Left colon (tissue), 2 donors: ENCODE results near the gene DLST. TPM values are rescaled to one million over a fixed set of nuclear protein-coding genes. Genes with fewer than 3 reads are reported as not detected.

Experiments used
- ATAC-seq: fragments of 200-7000 bp; cut with Tn5 transposase; one replicate; pipeline ENCODE4 v1.9.1; 2020; ENCODE audit warnings: mild to moderate bottlenecking, moderate library complexity
- DNase-seq, 2 donors: peaks; one replicate each; pipeline ENCODE4 v3.0.0-alpha.2; 2020
- intact Hi-C, 2 donors: fragments of 100-400 bp; cut with DNase I in 1 of 2; cut with micrococcal nuclease in 1 of 2; formaldehyde crosslinking; loops; one replicate each; pipeline versions ENCODE4 v1.11.2 to v1.14.0; 2022; cut with DNase I, micrococcal nuclease
- long read RNA-seq: library from polyadenylated mRNA; unstranded; transcript quantifications from one replicate; pipeline ENCODE4 v2.0.0, GENCODE V29; 2021
- total RNA-seq, 2 donors: library from RNA; stranded (reverse); fragmentation: NEBNext Ultra II Directional; extraction: Animal tissue kit (Norgen Biotek cat#: 25700); gene quantifications; one replicate each; pipeline ENCODE4 v1.2.1, GENCODE V29; 2021
- donor health status: DM: no; HTN: no; CAD: no.
- donor health status: DM: yes; HTN: yes; CAD: no.

The DLST gene
- 100 to 1,000 TPM; 139 to 142 TPM for total RNA-seq
- long read RNA-seq, partial matches to known transcripts = 0 of 3 reads
- long read RNA-seq, other reads (novel, unspliced or antisense) = 2 of 3 reads

- intact Hi-C loops = no loop called here
- peak; percentile 96 for ATAC-seq
- peak; percentile 83 to 93 for DNase-seq
Measured at GRCh38 chr14:74881431-74882102, at the start of gene DLST. TSS of gene DLST (plus strand) at chr14:74881916. CDS start at chr14:74881954, 38 bp downstream.

DNA sequence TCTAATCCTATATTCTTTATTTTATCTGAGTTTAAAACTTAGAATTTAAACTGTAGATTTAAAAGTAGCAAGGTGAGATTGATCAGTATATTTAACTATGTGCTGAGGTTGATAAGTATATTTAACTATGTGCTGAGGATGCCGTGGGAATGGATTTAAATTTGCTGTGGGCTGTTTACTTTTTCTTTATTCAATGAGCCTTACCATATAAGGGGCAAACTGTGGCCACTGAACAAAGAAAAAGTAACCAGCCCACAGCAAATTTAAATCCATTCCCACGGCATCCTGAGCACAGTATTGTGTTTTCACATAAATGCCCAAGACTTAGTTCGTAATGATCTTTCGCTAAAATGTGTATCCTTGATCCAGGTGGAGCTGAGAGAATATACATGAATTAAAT lies 48.9 kb upstream of the DLST start:
- ATAC-seq = no peak
- intact Hi-C loops = no loop called here
- no peak for DNase-seq

DNA sequence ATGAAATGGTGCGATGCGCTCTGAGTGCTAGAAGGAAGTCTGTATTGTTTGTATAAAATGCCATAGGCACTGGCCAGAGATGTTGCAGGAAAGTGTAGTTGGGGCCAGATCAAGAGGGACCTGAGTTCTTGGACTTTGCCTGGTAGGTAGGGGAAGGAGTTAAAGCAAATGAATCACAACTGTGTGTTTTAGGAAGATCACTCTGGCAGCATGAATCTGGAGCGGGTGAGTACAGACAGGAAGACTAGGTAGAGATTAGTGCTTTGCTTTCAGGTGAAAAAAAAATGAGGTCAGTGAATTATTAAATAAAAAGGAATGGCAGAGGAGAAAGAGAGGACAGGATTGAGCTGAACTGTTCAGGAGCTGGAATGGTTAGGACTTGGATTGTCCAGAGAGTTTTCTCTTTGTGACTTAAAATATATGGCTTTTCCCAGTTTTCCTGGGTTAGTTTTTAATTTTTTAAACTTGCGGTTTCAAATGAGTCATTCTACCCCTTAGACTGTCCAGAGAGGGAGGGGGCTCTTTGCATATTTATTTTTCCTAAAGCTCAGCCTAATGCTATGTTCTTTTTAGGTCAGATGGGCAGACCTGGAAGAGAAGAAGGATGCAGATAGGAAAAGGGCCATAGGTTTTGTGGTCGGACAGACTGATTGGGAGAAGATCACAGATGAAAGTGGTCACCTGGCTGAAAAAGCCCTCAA lies 46.9 kb upstream of the DLST start:
- ATAC-seq = no peak
- intact Hi-C loops = no loop called here
- no peak for DNase-seq

DNA sequence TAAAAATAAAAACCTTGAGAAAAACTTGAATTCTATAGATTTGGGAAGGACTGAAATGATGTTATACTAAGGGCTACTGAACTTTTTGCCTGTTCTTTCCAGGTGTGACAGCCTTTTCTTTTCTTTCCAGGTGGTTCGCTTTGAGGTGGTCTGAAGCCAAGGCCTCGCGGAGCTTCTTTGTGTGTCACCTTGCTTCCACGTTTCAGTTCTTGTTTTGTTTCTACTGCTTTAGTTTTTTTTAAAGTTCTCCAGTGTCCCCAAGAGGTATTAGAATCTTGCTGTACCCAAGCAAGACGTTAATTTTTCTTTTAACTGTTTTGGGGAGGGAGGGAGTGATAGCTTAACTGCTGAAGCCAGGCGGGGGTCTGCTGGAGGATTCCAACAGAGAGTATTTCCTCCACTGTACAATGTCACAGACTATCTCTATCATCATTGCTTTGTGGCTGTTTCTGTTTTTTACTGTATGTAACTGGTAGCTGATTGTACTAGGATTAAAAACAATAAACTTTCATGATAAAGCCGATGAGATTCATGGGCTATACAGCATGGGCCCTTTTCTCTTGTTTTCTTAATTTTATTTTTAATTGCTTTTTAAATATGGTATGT lies 46.0 kb upstream of the DLST start:
- DNase-seq = no peak
- intact Hi-C loops = no loop called here
- ATAC-seq = no peak

DNA sequence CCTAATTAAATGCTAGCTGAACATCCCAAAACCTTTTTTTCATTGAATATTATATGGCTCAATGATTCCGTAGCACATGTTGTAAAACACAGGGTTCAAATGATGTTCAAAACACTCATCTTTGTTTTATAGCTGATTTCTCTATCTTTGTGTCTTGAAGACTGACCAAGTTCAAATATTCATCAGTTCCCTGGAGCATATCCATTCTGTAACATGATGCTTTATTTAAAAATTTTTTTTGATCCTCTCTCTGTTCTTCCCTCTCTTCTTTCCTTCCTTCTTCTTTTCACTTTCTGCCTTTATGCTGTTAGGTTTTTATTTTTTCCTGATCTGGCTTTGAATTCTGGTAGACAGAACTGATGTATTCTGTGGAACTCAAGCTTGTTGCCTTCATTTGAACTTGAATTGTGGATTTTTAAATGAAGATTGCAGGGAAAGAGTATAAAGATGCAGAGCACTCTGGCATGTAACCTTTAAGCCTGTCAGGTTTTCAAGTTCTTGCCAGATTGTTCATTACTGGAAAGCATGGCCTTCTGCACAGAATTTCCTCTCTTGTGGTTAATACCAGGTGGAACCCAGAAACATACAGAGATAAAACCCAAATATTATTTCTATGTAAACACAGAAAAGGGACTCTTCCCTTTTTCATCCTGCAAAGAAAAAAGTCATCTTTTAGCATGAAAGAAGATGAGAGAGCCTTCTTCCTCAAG lies 45.3 kb upstream of the DLST start:
- no peak for DNase-seq

GRCh38 chr14:74838166-74838565 lies 43.5 kb upstream of the DLST start:
- no peak for DNase-seq
- no peak for ATAC-seq
- intact Hi-C loops = no loop called here

More for the DNA sequence above, 45.3 kb upstream of the DLST start:
- intact Hi-C loops = no loop called here
- ATAC-seq = no peak

GRCh38 chr14:74840603-74841030 lies 41.1 kb upstream of the DLST start:
- no peak for ATAC-seq
- DNase-seq = no peak
- intact Hi-C loops = no loop called here

- intact Hi-C loops = no loop called here
- no peak for DNase-seq
- no peak for ATAC-seq
Measured at GRCh38 chr14:74841230-74842207, 40.2 kb upstream of the DLST start.

GRCh38 chr14:74843653-74844052 lies 38.1 kb upstream of the DLST start:
- no peak for DNase-seq
- ATAC-seq = no peak
- intact Hi-C loops = no loop called here

DNA sequence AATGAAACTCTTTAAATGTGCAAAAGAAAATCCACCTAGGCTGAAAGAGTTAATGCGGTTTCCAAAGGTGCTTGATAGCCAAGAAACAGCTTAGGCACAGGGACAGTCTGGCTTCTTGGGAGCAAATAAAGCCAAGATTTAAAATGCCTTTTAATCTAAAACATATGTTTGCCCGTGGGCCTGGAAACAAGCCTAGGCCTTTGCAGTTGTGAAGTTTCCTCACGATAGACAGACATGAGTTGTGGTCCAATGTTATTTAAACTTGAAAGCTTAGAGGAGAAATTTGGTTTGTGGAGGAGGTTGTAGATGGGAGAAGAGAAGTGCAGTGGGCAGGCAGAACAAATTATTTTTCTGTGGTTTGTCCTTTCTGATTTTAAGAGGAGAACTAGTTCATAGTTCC lies 35.5 kb upstream of the DLST start:
- no peak for DNase-seq
- ATAC-seq = no peak

GRCh38 chr14:74846968-74847665 lies 34.6 kb upstream of the DLST start:
- no peak for DNase-seq
- intact Hi-C loops = no loop called here

More for the DNA sequence above, 35.5 kb upstream of the DLST start:
- intact Hi-C loops = no loop called here

DNA sequence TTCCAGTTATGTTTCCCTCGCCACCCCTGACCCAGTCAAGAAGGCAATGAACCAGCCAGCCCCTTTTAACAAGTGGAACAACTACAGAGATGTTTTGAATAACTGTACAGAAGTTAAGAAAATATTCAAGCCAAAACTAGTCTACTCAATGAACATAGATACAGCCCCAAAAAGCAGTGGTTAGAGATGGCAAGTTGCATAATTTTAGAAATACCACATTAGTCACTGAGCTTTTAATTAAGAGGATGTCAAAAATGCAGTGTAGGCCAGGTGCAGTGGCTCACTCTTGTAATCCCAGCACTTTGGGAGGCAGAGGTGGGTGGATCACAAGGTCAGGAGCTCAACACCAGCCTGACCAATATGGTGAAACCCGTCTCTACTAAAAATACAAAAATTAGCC lies 32.9 kb upstream of the DLST start:
- no peak for DNase-seq
- intact Hi-C loops = no loop called here
- ATAC-seq = no peak

More at GRCh38 chr14:74846968-74847665, 34.6 kb upstream of the DLST start:
- no peak for ATAC-seq

DNA sequence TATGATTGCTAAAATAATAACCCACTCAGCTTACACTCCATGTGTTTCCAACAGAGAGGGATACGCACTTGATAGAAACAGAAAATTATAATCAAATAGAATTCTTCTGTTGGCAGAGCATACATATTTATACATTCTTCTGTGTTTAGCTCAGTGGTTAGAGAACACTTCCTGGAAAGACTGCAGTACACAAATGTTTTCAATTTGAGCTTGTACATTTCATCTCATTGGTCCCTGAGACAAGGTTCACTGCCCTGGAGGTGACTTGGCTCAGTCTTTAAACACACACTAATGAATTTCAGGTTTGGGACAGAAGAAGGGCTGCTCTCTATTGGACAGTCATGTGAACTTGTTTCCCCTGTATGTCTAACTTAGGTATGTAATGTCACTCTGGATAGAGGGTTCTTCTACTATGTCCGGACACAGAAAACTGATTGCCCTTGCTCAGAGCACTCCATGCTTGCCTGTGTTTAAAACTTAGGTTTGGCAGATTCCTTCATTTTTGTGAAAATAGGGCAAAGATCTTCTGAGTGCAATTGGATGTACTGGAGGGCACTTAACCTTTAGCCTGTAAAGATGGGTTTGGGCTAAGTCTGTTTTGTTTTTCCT lies 28.7 kb upstream of the DLST start:
- DNase-seq (no peak), ATAC-seq (peak; percentile 45)

GRCh38 chr14:74853581-74853980 lies 28.1 kb upstream of the DLST start:
- DNase-seq (no peak), ATAC-seq (no peak)
- intact Hi-C loops = no loop called here

More for the DNA sequence above, 28.7 kb upstream of the DLST start:
- intact Hi-C loops = no loop called here

DNA sequence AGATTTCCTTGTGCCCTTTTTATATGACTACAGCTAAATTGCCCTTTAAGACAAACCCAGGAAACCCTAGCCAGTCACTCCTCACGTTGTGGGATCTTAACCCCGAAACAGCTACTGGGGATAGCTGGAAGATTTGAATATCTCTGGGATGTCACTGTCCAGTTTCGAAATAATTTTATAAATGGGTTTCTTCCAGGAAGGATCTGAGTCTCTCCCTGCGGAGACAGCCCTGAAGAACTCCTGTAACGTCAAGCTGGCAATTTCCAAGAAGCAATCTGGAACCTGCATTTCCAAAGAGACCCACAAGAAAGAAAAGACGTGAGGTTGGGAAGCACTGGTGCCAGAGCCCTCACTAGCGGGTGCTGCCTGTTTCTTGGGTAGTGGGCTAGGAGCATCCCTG lies 26.7 kb upstream of the DLST start:
- intact Hi-C loops = no loop called here
- DNase-seq = no peak

DNA sequence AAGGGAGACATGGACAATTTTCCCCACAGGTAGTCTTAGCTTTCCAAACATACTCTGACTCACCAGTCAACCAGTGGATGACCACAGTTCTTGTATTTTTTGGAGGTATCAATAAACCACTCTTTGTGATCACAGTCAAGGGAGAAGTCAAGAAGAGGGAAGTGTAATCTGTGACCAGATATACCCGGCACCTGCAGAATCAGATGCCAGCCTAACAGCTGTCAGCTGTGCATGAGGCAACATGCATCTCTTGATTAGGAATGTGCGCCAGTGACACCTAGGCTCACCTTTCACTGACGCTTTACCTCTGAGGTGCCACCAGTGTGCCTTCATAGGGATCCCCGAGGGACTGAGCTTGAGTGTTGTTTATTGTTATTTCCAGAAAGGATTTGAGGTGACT lies 25.8 kb upstream of the DLST start:
- ATAC-seq (no peak), DNase-seq (no peak)
- intact Hi-C loops = no loop called here

More for the DNA sequence above, 26.7 kb upstream of the DLST start:
- no peak for ATAC-seq

- ATAC-seq = no peak
- intact Hi-C loops = no loop called here
Measured at GRCh38 chr14:74856366-74856765, 25.4 kb upstream of the DLST start.

More at GRCh38 chr14:74856366-74856765, 25.4 kb upstream of the DLST start:
- no peak for DNase-seq
